Neural cell (in vitro differentiated cells): ENCODE data around the gene CPNE5. TPM values are rescaled to one million over a fixed set of nuclear protein-coding genes. Genes with fewer than 3 reads are reported as not detected.

Experiments
- H2AFZ ChIP-seq: fragments of 200-600, 300-800 bp; sonication (generic), shearing (Covaris generic); 2 replicates; pipeline ENCODE4 v1.6.0; 2014; ENCODE audit warnings: low read depth, mild to moderate bottlenecking, antibody characterized with exemption, low read length, moderate library complexity
- H3F3A ChIP-seq: fragments of 200-600 bp; shearing (Covaris generic); 2 replicates; pipeline ENCODE4 v1.6.1; 2016; ENCODE audit warnings: mild to moderate bottlenecking, moderate library complexity, mixed read lengths, antibody characterized with exemption, low read length; ENCODE audit not compliant: insufficient read depth, poor library complexity, severe bottlenecking
- H3K27ac ChIP-seq: fragments of 200-600, 300-800 bp; sonication (generic), shearing (Covaris generic); 2 replicates; pipeline ENCODE4 v1.5.1; 2014; ENCODE audit warnings: mild to moderate bottlenecking, low read length, moderate library complexity
- H3K27me3 ChIP-seq: fragments of 300-800, 200-600 bp; sonication (generic), shearing (Covaris generic); 2 replicates; pipeline ENCODE4 v1.6.0; 2014; ENCODE audit warnings: mild to moderate bottlenecking, low read depth, low read length, moderate library complexity; ENCODE audit not compliant: insufficient read depth
- H3K36me3 ChIP-seq: fragments of 300-800, 200-600 bp; sonication (generic), shearing (Covaris generic); 2 replicates; pipeline ENCODE4 v1.5.1; 2014; ENCODE audit warnings: mild to moderate bottlenecking, antibody characterized with exemption, low read length, moderate library complexity; ENCODE audit not compliant: insufficient read depth
- H3K4me2 ChIP-seq: fragments of 300-800, 200-600 bp; sonication (generic), shearing (Covaris generic); 2 replicates; pipeline ENCODE4 v1.6.0; 2014; ENCODE audit warnings: mild to moderate bottlenecking, low read length
- H3K4me3 ChIP-seq: fragments of 300-800, 200-600 bp; sonication (generic), shearing (Covaris generic); 2 replicates; pipeline ENCODE4 v1.5.1; 2014; ENCODE audit warnings: mild to moderate bottlenecking, low read length, moderate library complexity
- H3K79me2 ChIP-seq: fragments of 200-600 bp; shearing (Covaris generic); replicated peaks from 2 replicates; pipeline ENCODE4 v1.6.0; 2014; ENCODE audit warnings: mild to moderate bottlenecking, low read length, moderate library complexity; ENCODE audit not compliant: insufficient read depth
- H3K9ac ChIP-seq: fragments of 300-800, 200-600 bp; sonication (generic), shearing (Covaris generic); 2 replicates; pipeline ENCODE4 v1.6.1; 2016; ENCODE audit warnings: mild to moderate bottlenecking, low read length, mixed read lengths
- H3K9me2 ChIP-seq: fragments of 200-600 bp; shearing (Covaris generic); 2 replicates; pipeline ENCODE4 v1.6.1; 2016; ENCODE audit warnings: mild to moderate bottlenecking, low read length, mixed read lengths; ENCODE audit not compliant: insufficient read depth
- H3K9me3 ChIP-seq: fragments of 200-600, 300-800 bp; sonication (generic), shearing (Covaris generic); 2 replicates; pipeline ENCODE4 v1.6.1; 2016; ENCODE audit warnings: mild to moderate bottlenecking, mixed run types, low read length, moderate library complexity, mixed read lengths
- H4K20me1 ChIP-seq: fragments of 200-600 bp; shearing (Covaris generic); 2 replicates; pipeline ENCODE4 v1.6.1; 2016; ENCODE audit warnings: mild to moderate bottlenecking, mixed run types; ENCODE audit not compliant: insufficient read depth
- EP300 ChIP-seq: fragments of 450-650 bp; conservative IDR thresholded peaks from 2 replicates; pipeline ENCODE4 v1.6.1; 2014; ENCODE audit warnings: antibody characterized with exemption, mild to moderate bottlenecking, moderate library complexity; ENCODE audit not compliant: poor library complexity, severe bottlenecking
- EZH2 ChIP-seq: fragments of 200-600, 300-800 bp; shearing (Covaris generic), sonication (generic); IDR thresholded peaks from 2 replicates; pipeline ENCODE4 v1.6.1; 2014; ENCODE audit warnings: antibody characterized with exemption, low read length, borderline replicate concordance, mild to moderate bottlenecking; ENCODE audit not compliant: insufficient read depth, poor library complexity, severe bottlenecking
- MXI1 ChIP-seq: fragments of 450-650 bp; conservative IDR thresholded peaks from 2 replicates; pipeline ENCODE4 v1.6.1; 2014; ENCODE audit warnings: antibody characterized with exemption, mild to moderate bottlenecking; ENCODE audit not compliant: poor library complexity, severe bottlenecking
- POLR2AphosphoS5 ChIP-seq: IDR thresholded peaks from 2 replicates; pipeline ENCODE4 v1.6.1; 2012
- RAD21 ChIP-seq: fragments of 450-650 bp; conservative IDR thresholded peaks from 2 replicates; pipeline ENCODE4 v1.6.1; 2014; ENCODE audit warnings: antibody characterized with exemption, mild to moderate bottlenecking, moderate library complexity
- SMC3 ChIP-seq: fragments of 450-650 bp; conservative IDR thresholded peaks from 2 replicates; pipeline ENCODE4 v1.6.1; 2014; ENCODE audit warnings: antibody characterized with exemption, mild to moderate bottlenecking, moderate library complexity; ENCODE audit not compliant: poor library complexity
- TAF1 ChIP-seq: IDR thresholded peaks from 2 replicates; pipeline ENCODE4 v1.6.1; 2012; ENCODE audit warnings: low read depth
- polyA plus RNA-seq: library from polyadenylated mRNA; depleted of rRNA; stranded (reverse); fragments of >200 nt; gene quantifications from 2 replicates; pipeline ENCODE4 v1.2.3, GENCODE V29; 2014
- TF ChIP-seq, protein P1 (sequence below): fragments of 450-650 bp; IDR thresholded peaks from 2 replicates; pipeline ENCODE4 v1.5.1; 2014; ENCODE audit warnings: antibody characterized with exemption, mild to moderate bottlenecking, moderate library complexity; ENCODE audit not compliant: poor library complexity, severe bottlenecking
- TF ChIP-seq, protein P2 (sequence below): IDR thresholded peaks from 2 replicates; pipeline ENCODE4 v1.6.1; 2012; ENCODE audit warnings: borderline replicate concordance

Gene CPNE5
- polyA plus RNA-seq, 1 donor from 2014 or later, result 8.7 TPM

DNA sequence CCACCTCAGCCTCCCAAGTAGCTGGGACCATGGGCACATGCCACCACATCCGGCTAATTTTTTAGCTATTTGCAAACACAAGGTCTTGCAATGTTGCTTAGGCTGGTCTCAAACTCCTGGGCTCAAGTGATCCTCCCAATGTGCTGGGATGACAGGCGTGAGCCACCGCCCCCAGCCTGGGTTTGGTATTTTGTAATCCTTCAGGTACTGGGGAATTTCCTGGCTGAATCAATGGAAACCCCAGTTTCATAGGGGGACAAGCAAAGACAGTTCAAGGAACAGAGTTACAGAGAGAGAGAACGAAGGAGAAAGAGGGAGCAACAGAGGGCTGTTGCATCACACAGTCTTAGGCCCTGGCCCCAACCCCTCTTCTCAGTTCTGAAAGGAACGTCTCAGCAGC, 105.9 kb downstream of the CPNE5 start:
- Histone ChIP-seq H3K27me3 (no peaks in the 10 kb centered on the region), H3K4me3 (no peak overlapping the region), H3K9me2 (no peaks in the 10 kb centered on the region), H2AFZ (no peak overlapping the region), H3K9ac (no peak overlapping the region), H3K4me2 (no peak overlapping the region), H3K27ac (no peak overlapping the region), H3F3A (no peaks in the 10 kb centered on the region), H4K20me1 (no peaks in the 10 kb centered on the region), H3K79me2 (no peaks in the 10 kb centered on the region), H3K9me3 (no peaks in the 10 kb centered on the region), H3K36me3 (no peaks in the 10 kb centered on the region)
- TF ChIP-seq, protein P1, sequence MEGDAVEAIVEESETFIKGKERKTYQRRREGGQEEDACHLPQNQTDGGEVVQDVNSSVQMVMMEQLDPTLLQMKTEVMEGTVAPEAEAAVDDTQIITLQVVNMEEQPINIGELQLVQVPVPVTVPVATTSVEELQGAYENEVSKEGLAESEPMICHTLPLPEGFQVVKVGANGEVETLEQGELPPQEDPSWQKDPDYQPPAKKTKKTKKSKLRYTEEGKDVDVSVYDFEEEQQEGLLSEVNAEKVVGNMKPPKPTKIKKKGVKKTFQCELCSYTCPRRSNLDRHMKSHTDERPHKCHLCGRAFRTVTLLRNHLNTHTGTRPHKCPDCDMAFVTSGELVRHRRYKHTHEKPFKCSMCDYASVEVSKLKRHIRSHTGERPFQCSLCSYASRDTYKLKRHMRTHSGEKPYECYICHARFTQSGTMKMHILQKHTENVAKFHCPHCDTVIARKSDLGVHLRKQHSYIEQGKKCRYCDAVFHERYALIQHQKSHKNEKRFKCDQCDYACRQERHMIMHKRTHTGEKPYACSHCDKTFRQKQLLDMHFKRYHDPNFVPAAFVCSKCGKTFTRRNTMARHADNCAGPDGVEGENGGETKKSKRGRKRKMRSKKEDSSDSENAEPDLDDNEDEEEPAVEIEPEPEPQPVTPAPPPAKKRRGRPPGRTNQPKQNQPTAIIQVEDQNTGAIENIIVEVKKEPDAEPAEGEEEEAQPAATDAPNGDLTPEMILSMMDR, result no peak
- no peak for TF ChIP-seq TAF1
- no peak for TF ChIP-seq EP300
- no peak for TF ChIP-seq POLR2AphosphoS5
- no peak for TF ChIP-seq MXI1
- TF ChIP-seq SMC3, result no peak
- no peak for TF ChIP-seq RAD21
- TF ChIP-seq EZH2, result no peak
- TF ChIP-seq, protein P2, sequence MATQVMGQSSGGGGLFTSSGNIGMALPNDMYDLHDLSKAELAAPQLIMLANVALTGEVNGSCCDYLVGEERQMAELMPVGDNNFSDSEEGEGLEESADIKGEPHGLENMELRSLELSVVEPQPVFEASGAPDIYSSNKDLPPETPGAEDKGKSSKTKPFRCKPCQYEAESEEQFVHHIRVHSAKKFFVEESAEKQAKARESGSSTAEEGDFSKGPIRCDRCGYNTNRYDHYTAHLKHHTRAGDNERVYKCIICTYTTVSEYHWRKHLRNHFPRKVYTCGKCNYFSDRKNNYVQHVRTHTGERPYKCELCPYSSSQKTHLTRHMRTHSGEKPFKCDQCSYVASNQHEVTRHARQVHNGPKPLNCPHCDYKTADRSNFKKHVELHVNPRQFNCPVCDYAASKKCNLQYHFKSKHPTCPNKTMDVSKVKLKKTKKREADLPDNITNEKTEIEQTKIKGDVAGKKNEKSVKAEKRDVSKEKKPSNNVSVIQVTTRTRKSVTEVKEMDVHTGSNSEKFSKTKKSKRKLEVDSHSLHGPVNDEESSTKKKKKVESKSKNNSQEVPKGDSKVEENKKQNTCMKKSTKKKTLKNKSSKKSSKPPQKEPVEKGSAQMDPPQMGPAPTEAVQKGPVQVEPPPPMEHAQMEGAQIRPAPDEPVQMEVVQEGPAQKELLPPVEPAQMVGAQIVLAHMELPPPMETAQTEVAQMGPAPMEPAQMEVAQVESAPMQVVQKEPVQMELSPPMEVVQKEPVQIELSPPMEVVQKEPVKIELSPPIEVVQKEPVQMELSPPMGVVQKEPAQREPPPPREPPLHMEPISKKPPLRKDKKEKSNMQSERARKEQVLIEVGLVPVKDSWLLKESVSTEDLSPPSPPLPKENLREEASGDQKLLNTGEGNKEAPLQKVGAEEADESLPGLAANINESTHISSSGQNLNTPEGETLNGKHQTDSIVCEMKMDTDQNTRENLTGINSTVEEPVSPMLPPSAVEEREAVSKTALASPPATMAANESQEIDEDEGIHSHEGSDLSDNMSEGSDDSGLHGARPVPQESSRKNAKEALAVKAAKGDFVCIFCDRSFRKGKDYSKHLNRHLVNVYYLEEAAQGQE, result no peak

DNA sequence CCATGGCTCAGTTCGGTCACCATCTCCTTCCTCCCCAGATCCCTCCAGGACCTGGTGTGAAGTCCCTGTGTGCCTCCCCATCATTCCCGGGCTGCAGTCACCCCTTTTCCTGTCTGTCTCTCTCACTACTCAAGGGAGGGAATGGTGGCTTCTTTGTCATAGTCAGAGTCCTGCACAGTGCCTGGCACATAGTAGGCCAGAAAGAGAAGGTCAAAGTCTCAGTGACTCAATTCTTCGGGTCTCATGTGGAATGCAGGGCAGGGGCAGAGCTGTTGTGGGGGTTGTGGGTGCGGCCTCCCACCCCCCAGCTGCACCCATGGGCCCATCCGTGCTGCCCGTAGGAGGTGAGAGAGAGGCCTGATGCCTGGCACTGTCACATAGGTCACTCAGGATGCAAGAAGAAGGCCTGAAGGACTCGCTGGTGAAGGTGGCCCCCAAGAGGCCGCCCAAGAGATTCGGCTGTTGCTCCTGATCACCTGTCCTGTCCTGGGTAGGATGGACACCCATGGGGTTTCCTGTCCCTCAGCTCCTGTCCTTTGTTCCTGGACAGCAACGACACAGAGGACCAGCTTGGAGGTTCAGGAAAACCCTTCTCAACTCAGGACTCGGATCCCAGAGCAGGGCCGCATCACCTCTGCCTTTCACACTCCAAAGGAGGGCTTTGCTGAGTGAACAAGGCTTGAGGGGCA, 107.5 kb downstream of the CPNE5 start:
- Histone ChIP-seq H3K4me3 (no peak overlapping the region), H3K27ac (no peak overlapping the region), H3K4me2 (no peak overlapping the region), H3F3A (no peaks in the 10 kb centered on the region), H3K79me2 (no peaks in the 10 kb centered on the region), H2AFZ (no peak overlapping the region), H3K9ac (no peak overlapping the region), H3K9me3 (no peaks in the 10 kb centered on the region), H4K20me1 (no peaks in the 10 kb centered on the region), H3K36me3 (no peaks in the 10 kb centered on the region), H3K9me2 (no peaks in the 10 kb centered on the region), H3K27me3 (no peaks in the 10 kb centered on the region)
- TF ChIP-seq EZH2, result no peak
- no peak for TF ChIP-seq RAD21
- TF ChIP-seq SMC3, result no peak
- TF ChIP-seq POLR2AphosphoS5, result no peak
- no peak for TF ChIP-seq EP300
- TF ChIP-seq, protein P1, result no peak
- TF ChIP-seq TAF1, result no peak
- no peak for TF ChIP-seq MXI1
- TF ChIP-seq, protein P2, result no peak
